H1 (cell line): ENCODE results near the gene TLE4. TPM values are rescaled to one million over a fixed set of nuclear protein-coding genes. Genes with fewer than 3 reads are reported as not detected.

Experiments used
- CTCF ChIA-PET: fragments of 300-600 bp; sonication (Branson Sonifier 250); formaldehyde crosslinking; loops from one replicate; lab custom pipeline; 2021; ENCODE audit not compliant: partially characterized antibody; lab: Charles Lee
- POLR2A ChIA-PET: fragments of 300-600 bp; sonication (Branson Sonifier 250); formaldehyde crosslinking; loops from one replicate; lab custom pipeline; 2021; ENCODE audit warnings: inconsistent platforms; ENCODE audit not compliant: partially characterized antibody; lab: Charles Lee
- DNase-seq, 2 experiments: peaks; one replicate each; pipeline versions ENCODE4 v3.0.0 to v3.0.0-alpha.2; 2010 to 2022; ENCODE audit warnings: low spot score in 2 of 2, low read depth in 1 of 2, mixed read lengths in 1 of 2
- FAIRE-seq: peaks from 2 replicates; lab custom pipeline; 2011; peaks lifted over from hg19 to GRCh38; lab: Jason Lieb, UNC
- H2AFZ ChIP-seq: 2 replicates; pipeline ENCODE4 v1.8.1; 2012; ENCODE audit warnings: low read length, inconsistent platforms
- H2AK5ac ChIP-seq: 2 replicates; pipeline ENCODE4 v1.6.1; 2013; ENCODE audit warnings: low read depth, low read length
- H2BK120ac ChIP-seq: replicated peaks from 2 replicates; pipeline ENCODE3; 2013; ENCODE audit warnings: low read depth, low read length, inconsistent platforms
- H2BK12ac ChIP-seq: 2 replicates; pipeline ENCODE4 v1.6.1; 2013; ENCODE audit warnings: low read depth, low read length
- H2BK15ac ChIP-seq: 2 replicates; pipeline ENCODE4 v1.6.1; 2013; ENCODE audit warnings: low read length
- H2BK20ac ChIP-seq: 2 replicates; pipeline ENCODE4 v1.6.1; 2013; ENCODE audit warnings: low read length
- H2BK5ac ChIP-seq: 2 replicates; pipeline ENCODE4 v1.6.1; 2013; ENCODE audit warnings: low read depth, low read length
- H3K14ac ChIP-seq: 2 replicates; pipeline ENCODE4 v1.6.1; 2013; ENCODE audit warnings: inconsistent platforms; ENCODE audit not compliant: insufficient read length
- H3K18ac ChIP-seq: 2 replicates; pipeline ENCODE4 v1.6.1; 2013; ENCODE audit warnings: low read length; ENCODE audit errors: extremely low read depth
- H3K23ac ChIP-seq: 2 replicates; pipeline ENCODE4 v1.6.1; 2013; ENCODE audit warnings: inconsistent platforms; ENCODE audit not compliant: insufficient read length
- H3K23me2 ChIP-seq: 2 replicates; pipeline ENCODE4 v1.6.1; 2013; ENCODE audit warnings: low read depth, low read length
- H3K27ac ChIP-seq: 2 replicates; pipeline ENCODE4 v1.6.1; 2011; ENCODE audit warnings: low read depth, low read length, inconsistent platforms
- H3K27me3 ChIP-seq, 4 experiments: replicated peaks in 1 of 4; 1 replicate in 1 of 4; 2 replicates in 3 of 4; pipeline versions ENCODE4 v1.6.1 to v1.8.1; 2011 to 2013; ENCODE audit warnings: low read length in 3 of 4, mild to moderate bottlenecking in 3 of 4, inconsistent platforms in 2 of 4, mixed read lengths in 2 of 4, moderate library complexity in 1 of 4; ENCODE audit not compliant: control insufficient read depth in 3 of 4, insufficient read depth in 3 of 4; ENCODE audit errors: extremely low read depth in 1 of 4
- H3K36me3 ChIP-seq, 4 experiments: 2 replicates each; pipeline versions ENCODE4 v1.6.1 to v1.8.1; 2011 to 2013; ENCODE audit warnings: mild to moderate bottlenecking in 4 of 4, low read length in 3 of 4, moderate library complexity in 2 of 4, control low read depth in 1 of 4, inconsistent platforms in 1 of 4; ENCODE audit not compliant: insufficient read depth in 4 of 4, control insufficient read depth in 2 of 4
- H3K4ac ChIP-seq: replicated peaks from 2 replicates; pipeline ENCODE3; 2013; ENCODE audit warnings: low read length, low read depth, mixed read lengths, inconsistent platforms; ENCODE audit not compliant: insufficient read length
- H3K4me1 ChIP-seq, 4 experiments: replicated peaks in 1 of 4; 1 replicate in 1 of 4; 2 replicates in 3 of 4; pipeline versions ENCODE4 v1.6.1 to v1.8.1; 2011 to 2013; ENCODE audit warnings: low read length in 3 of 4, inconsistent platforms in 2 of 4, mixed read lengths in 1 of 4; ENCODE audit not compliant: insufficient read depth in 4 of 4, control insufficient read depth in 3 of 4
- H3K4me2 ChIP-seq, 2 experiments: 2 replicates each; pipeline versions ENCODE4 v1.6.1 to v1.8.1; 2011 to 2013; ENCODE audit warnings: low read depth in 2 of 2, low read length in 2 of 2, control low read depth in 1 of 2, inconsistent platforms in 1 of 2, mild to moderate bottlenecking in 1 of 2; ENCODE audit not compliant: insufficient read depth in 1 of 2
- H3K4me3 ChIP-seq, 4 experiments: fragments of 200-600, 300-600 bp in 1 of 4; sonication (generic), shearing (Covaris generic), sonication (Bioruptor Twin) in 1 of 4; 2 replicates each; pipeline versions ENCODE4 v1.5.1 to v1.8.1; 2011 to 2016; ENCODE audit warnings: low read length in 4 of 4, low read depth in 3 of 4, control low read depth in 2 of 4, inconsistent platforms in 2 of 4, mild to moderate bottlenecking in 2 of 4, mixed read lengths in 1 of 4, moderate library complexity in 1 of 4; ENCODE audit not compliant: insufficient read depth in 2 of 4; ENCODE audit errors: extremely low read depth in 1 of 4
- H3K56ac ChIP-seq: replicated peaks from 2 replicates; pipeline ENCODE3; 2013; ENCODE audit warnings: low read depth, mild to moderate bottlenecking, mixed read lengths, low read length, inconsistent platforms; ENCODE audit not compliant: insufficient read length
- H3K79me1 ChIP-seq: 2 replicates; pipeline ENCODE4 v1.6.1; 2013; ENCODE audit warnings: low read depth, low read length, control low read depth
- H3K79me2 ChIP-seq, 2 experiments: 2 replicates each; pipeline versions ENCODE4 v1.6.1 to v1.8.1; 2012 to 2013; ENCODE audit warnings: low read length in 2 of 2, mild to moderate bottlenecking in 2 of 2, inconsistent platforms in 1 of 2; ENCODE audit not compliant: insufficient read depth in 2 of 2, control insufficient read depth in 1 of 2
- H3K9ac ChIP-seq, 4 experiments: replicated peaks in 1 of 4; 1 replicate in 1 of 4; 2 replicates in 3 of 4; pipeline versions ENCODE4 v1.6.1 to v1.8.1; 2011 to 2013; ENCODE audit warnings: low read depth in 3 of 4, low read length in 3 of 4, control low read depth in 2 of 4, mild to moderate bottlenecking in 2 of 4, moderate library complexity in 2 of 4, inconsistent platforms in 1 of 4; ENCODE audit errors: extremely low read depth in 1 of 4
- H3K9me3 ChIP-seq, 2 experiments: 2 replicates each; pipeline versions ENCODE4 v1.6.1 to v1.8.1; 2012 to 2013; ENCODE audit warnings: mild to moderate bottlenecking in 2 of 2, moderate library complexity in 2 of 2, control low read depth in 1 of 2, inconsistent platforms in 1 of 2, low read depth in 1 of 2, low read length in 1 of 2, mixed read lengths in 1 of 2; ENCODE audit not compliant: insufficient read depth in 2 of 2
- H4K20me1 ChIP-seq, 2 experiments: replicated peaks in 1 of 2; 2 replicates each; pipeline versions ENCODE3 to v1.8.1; 2011 to 2013; ENCODE audit warnings: inconsistent platforms in 2 of 2, low read length in 2 of 2, mild to moderate bottlenecking in 1 of 2; ENCODE audit not compliant: insufficient read depth in 2 of 2, control insufficient read depth in 1 of 2
- H4K5ac ChIP-seq: 2 replicates; pipeline ENCODE4 v1.6.1; 2013; ENCODE audit warnings: low read length, low read depth, mixed read lengths, inconsistent platforms; ENCODE audit not compliant: insufficient read length
- H4K8ac ChIP-seq: 2 replicates; pipeline ENCODE4 v1.8.0; 2013; ENCODE audit warnings: mild to moderate bottlenecking, moderate library complexity, low read length, inconsistent platforms; ENCODE audit not compliant: insufficient read depth; ENCODE audit errors: extremely low read depth
- H4K91ac ChIP-seq: replicated peaks from 2 replicates; pipeline ENCODE3; 2013; ENCODE audit warnings: low read length, mixed read lengths, inconsistent platforms; ENCODE audit not compliant: insufficient read length
- KDM4A ChIP-seq: IDR thresholded peaks from one replicate; pipeline ENCODE4 v1.7.1; 2012; ENCODE audit warnings: low read depth, mild to moderate bottlenecking, moderate library complexity, low read length, inconsistent platforms; ENCODE audit not compliant: severe bottlenecking
- MAFK ChIP-seq: IDR thresholded peaks from 2 replicates; pipeline ENCODE4 v1.6.1; 2012; ENCODE audit warnings: low read depth, mild to moderate bottlenecking, improper control_type of control experiment, low read length
- POU5F1 ChIP-seq: IDR thresholded peaks from 2 replicates; pipeline ENCODE4 v1.6.1; 2011; ENCODE audit warnings: low read depth, mild to moderate bottlenecking, low read length, moderate library complexity
- RXRA ChIP-seq: IDR thresholded peaks from 2 replicates; pipeline ENCODE4 v1.6.1; 2011; ENCODE audit warnings: low read depth, mild to moderate bottlenecking, low read length, moderate library complexity; ENCODE audit not compliant: insufficient read depth
- TAF7 ChIP-seq: optimal IDR thresholded peaks from 2 replicates; pipeline ENCODE3; 2011; ENCODE audit warnings: low read depth, mild to moderate bottlenecking, inconsistent platforms, low read length, moderate library complexity, borderline replicate concordance
- YY1 ChIP-seq: IDR thresholded peaks from 2 replicates; pipeline ENCODE4 v1.6.1; 2011; ENCODE audit warnings: low read depth, mild to moderate bottlenecking, low read length
- ZNF274 ChIP-seq: IDR thresholded peaks from 2 replicates; pipeline ENCODE4 v1.7.0; 2012; ENCODE audit warnings: low read length, borderline replicate concordance; ENCODE audit errors: extremely low read depth
- WGBS, 2 experiments: shearing (Covaris generic) in 1 of 2; methylation state at CpG; one replicate each; pipeline versions ENCODE4 v1.1.6 to v1.1.7; 2013 to 2015; ENCODE audit warnings: low lambda C conversion rate in 2 of 2, mixed read lengths in 2 of 2, inconsistent platforms in 1 of 2, low coverage in 1 of 2, missing lambda C conversion rate in 1 of 2; ENCODE audit not compliant: insufficient replicate concordance in 2 of 2, insufficient coverage in 1 of 2, insufficient read length in 1 of 2; ENCODE audit errors: extremely low coverage in 1 of 2, missing lambda C conversion rate in 1 of 2; 5-methylcytosine and 5-hydroxymethylcytosine counted together
- polyA plus RNA-seq, 7 experiments: library from polyadenylated mRNA; depleted of rRNA in 3 of 7; stranded (reverse) in 5 of 7; unstranded in 2 of 7; fragments of >200 nt in 5 of 7; fragments of 200-250 nt in 2 of 7; gene quantifications; 1 replicate in 5 of 7; 2 replicates in 1 of 7; 4 replicates in 1 of 7; pipeline versions ENCODE4 v1.2.1 to v1.2.3, GENCODE V29; 2011 to 2013; ENCODE audit warnings: missing spikeins in 2 of 7, mixed read lengths in 2 of 7
- total RNA-seq: library from RNA; stranded (reverse); fragmentation: NEBNext Ultra II Directional; extraction: Animal tissue kit (Norgen Biotek cat#: 25700); gene quantifications from 2 replicates; pipeline ENCODE4 v1.2.1, GENCODE V29; 2021
- TF ChIP-seq, protein P1 (sequence below): IDR thresholded peaks from 2 replicates; pipeline ENCODE4 v1.6.1; 2011; ENCODE audit warnings: low read length, improper control_type of control experiment

The TLE4 gene
- total and polyA plus RNA-seq, 2 of the 8 experiments (the other 6 are each of a cell fraction or from before 2014, with no cell fraction given), result 32.4 to 36.9 TPM

DNA sequence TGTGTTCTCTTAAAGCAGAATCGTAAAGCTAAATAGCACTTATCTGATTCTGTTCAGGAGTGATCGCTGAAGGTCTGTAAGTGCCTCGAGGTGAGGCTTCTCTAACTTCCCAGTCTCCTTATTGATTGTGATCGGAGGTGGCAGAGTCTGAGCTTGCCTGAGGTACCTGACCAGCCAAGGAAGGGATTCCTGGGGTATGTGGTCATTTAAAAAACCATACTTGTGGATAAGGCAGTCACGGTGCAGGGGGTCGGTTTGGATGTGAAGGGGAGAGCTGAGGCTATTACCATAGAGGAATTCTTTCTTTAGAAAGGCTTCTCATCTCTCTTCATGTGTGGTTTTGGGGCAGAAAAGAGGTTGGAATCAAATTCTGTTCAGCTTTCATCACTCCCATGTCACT, 193.7 kb downstream of the TLE4 start:
- no peak for FAIRE-seq
- no peak overlapping the region for H2BK15ac ChIP-seq
- no peaks in the 10 kb centered on the region for H3K27me3 ChIP-seq
- no peak overlapping the region for H3K4ac ChIP-seq
- no peak overlapping the region for H2BK120ac ChIP-seq
- H3K4me3 ChIP-seq, result no peak overlapping the region
- 90% methylated on average over 6 of the region's 6 CpGs; no CpG with 5 or more reads in 1 of the 2 experiments for WGBS, 2 experiments
- H2BK12ac ChIP-seq, result no peak overlapping the region
- no peaks in the 10 kb centered on the region for H3K9me3 ChIP-seq
- H4K5ac ChIP-seq, result no peak overlapping the region
- TF ChIP-seq YY1, result no peak
- no peak for TF ChIP-seq TAF7
- TF ChIP-seq, protein P1, sequence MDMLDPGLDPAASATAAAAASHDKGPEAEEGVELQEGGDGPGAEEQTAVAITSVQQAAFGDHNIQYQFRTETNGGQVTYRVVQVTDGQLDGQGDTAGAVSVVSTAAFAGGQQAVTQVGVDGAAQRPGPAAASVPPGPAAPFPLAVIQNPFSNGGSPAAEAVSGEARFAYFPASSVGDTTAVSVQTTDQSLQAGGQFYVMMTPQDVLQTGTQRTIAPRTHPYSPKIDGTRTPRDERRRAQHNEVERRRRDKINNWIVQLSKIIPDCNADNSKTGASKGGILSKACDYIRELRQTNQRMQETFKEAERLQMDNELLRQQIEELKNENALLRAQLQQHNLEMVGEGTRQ, result no peak
- no peak for TF ChIP-seq RXRA
- TF ChIP-seq MAFK, result no peak
- no peak for TF ChIP-seq KDM4A
- TF ChIP-seq POU5F1, result no peak
- TF ChIP-seq ZNF274, result no peak
- H2BK20ac ChIP-seq, result no peak overlapping the region
- H3K79me2 ChIP-seq, result no peaks in the 10 kb centered on the region
- H3K14ac ChIP-seq, result no peak overlapping the region
- no peak overlapping the region for H3K27ac ChIP-seq
- no peaks in the 10 kb centered on the region for H3K4me1 ChIP-seq
- no peaks in the 10 kb centered on the region for H3K79me1 ChIP-seq
- no peak overlapping the region for H2AK5ac ChIP-seq
- H3K23ac ChIP-seq, result no peak overlapping the region
- H2BK5ac ChIP-seq, result no peak overlapping the region
- H4K20me1 ChIP-seq, result no peaks in the 10 kb centered on the region
- ChIA-PET CTCF (no interaction called here), POLR2A (no interaction called here)
- no peak overlapping the region for H2AFZ ChIP-seq
- H3K9ac ChIP-seq, result no peak overlapping the region
- DNase-seq, result no peak
- no peaks in the 10 kb centered on the region for H3K36me3 ChIP-seq
- no peak overlapping the region for H4K8ac ChIP-seq
- H3K4me2 ChIP-seq, result no peak overlapping the region
- no peak overlapping the region for H3K56ac ChIP-seq
- H3K23me2 ChIP-seq, result no peaks in the 10 kb centered on the region
- no peak overlapping the region for H4K91ac ChIP-seq
- peak overlapping the region; percentile 11; the same call in 1 of the 2 replicates for H3K18ac ChIP-seq
